Measurements from ENCODE around the gene UQCRC1. TPM values are rescaled to one million over a fixed set of nuclear protein-coding genes. Genes with fewer than 3 reads are reported as not detected.
"Not testable (repeated sequence)": the region's sequence is repeated elsewhere in the genome, so short reads cannot be mapped to it uniquely, and the experiment has no call there.

The UQCRC1 gene
- total and polyA plus RNA-seq, 2 donors: 108 to 159 TPM

- WGBS: under 1% methylated on average over 53 of the region's 53 CpGs
Measured at GRCh38 chr3:48556796-48557626, 52.4 kb downstream of the UQCRC1 start, which contains the start of gene PFKFB4. PFKFB4 (minus strand) TSS chr3:48556803; CDS start chr3:48556777, 26 bp downstream.

DNA sequence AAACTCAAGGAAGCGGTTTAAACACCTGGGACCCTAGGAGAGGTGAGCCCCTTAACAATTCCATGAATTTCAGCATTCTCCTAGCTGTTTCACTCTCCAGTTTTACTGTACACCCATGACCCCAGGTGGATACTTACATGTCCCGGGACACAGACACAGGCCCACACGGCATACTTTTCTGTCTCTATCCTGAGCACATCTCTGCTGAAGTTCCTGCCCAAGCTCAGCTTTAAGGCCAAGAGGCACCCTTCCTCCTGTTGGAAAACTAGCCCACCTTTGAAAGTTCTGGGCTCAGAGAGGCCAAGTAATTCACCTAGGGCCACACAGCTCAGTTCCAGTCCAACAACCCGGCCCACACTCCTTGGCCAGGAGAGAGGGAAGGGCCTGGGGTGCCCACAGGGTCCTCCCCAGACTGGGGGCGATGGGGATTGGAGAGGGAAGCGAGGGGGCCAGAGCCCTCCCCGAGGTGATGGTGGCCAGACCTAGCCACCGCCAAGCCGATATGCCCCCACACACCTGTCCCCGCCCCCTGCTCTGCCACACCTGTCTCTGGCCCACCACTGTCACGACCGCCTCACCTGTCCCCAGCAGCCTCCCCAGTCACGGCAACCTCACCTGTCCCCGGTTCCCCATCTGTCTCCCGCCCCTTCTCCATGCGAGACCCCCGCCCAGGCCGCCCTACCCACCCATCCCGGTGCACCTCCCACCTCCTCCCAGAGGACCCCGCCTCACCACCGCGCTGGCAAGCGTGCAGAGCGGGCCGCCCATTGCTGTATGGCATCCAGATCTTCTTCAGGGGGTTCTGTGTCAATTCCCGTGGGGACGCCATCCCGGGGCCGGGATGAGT lies 53.3 kb downstream of the UQCRC1 start:
- WGBS: 21% methylated on average over 29 of the region's 29 CpGs

More at GRCh38 chr3:48556796-48557626, 52.4 kb downstream of the UQCRC1 start, which contains the start of gene PFKFB4:
- DNase-seq (ENCODE audit: low read depth in 6 of 9, low spot score in 9 of 9): peak; percentile 97 to 99 (median 98)
- H3K27ac ChIP-seq (ENCODE audit: low read depth in 1 of 2, low read length in 1 of 2): peak within 1 kb of the TSS; percentile 58 to 82
- H3K4me1 ChIP-seq (ENCODE audit: control insufficient read depth in 2 of 2, insufficient read depth in 2 of 2, low read length in 2 of 2): peaks cover 3 to 42% of the 10 kb centered on the region in 2 donors
- no peaks in the 10 kb centered on the region for H3K9me3 ChIP-seq (ENCODE audit: control insufficient read depth in 2 of 2, insufficient read depth in 1 of 2, low read length in 1 of 2)
- H3K4me3 ChIP-seq (ENCODE audit: low read length in 2 of 2): peak within 1 kb of the TSS; percentile 55 to 58
- H3K36me3 ChIP-seq (ENCODE audit: control insufficient read depth in 2 of 2, insufficient read depth in 2 of 2, low read length in 1 of 2): no peaks in the 10 kb centered on the region
- H3K27me3 ChIP-seq (ENCODE audit: control insufficient read depth in 2 of 2, insufficient read depth in 1 of 2, low read length in 1 of 2): peaks cover 0 to 12% of the 10 kb centered on the region in 2 donors

DNA sequence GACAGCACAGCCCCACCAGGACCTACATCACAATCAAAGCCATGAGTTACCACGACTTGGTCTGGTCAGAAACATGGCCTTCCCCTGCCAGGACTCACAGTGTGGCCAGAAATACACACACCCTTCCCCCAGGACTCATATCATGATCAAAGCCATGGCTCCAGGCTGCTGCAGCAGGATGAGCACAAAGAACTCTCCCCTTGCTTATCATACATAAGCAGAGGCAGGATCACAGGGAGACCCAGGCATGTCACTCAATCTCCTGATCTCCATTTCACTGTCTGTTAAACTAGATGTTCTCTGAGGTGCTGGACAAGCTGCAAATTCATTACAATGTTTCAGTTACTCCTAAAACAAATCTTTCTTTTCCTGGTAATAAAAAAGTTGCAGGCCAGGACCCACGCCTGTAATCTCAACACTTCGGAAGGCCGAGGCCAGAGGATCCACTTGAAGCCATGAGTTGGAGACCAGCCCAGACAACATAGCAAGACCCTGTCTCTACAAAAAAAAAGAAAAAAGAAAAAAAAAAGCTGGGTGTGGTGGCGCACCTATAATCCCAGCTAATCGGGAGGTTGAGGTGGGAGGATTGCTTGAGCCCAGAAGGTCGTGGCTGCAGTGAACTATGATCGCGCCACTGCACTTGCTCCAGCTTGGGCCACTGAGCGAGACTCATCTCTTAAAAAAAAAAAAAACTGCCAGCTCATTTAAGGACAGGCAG lies 54.1 kb downstream of the UQCRC1 start:
- Histone ChIP-seq H3K4me3 (ENCODE audit: low read length in 2 of 2) (no peak overlapping the region), H3K27me3 (ENCODE audit: control insufficient read depth in 2 of 2, insufficient read depth in 1 of 2, low read length in 1 of 2) (peaks cover 0 to 3% of the 10 kb centered on the region in 2 donors), H3K36me3 (ENCODE audit: control insufficient read depth in 2 of 2, insufficient read depth in 2 of 2, low read length in 1 of 2) (no peaks in the 10 kb centered on the region), H3K9me3 (ENCODE audit: control insufficient read depth in 2 of 2, insufficient read depth in 1 of 2, low read length in 1 of 2) (no peaks in the 10 kb centered on the region), H3K27ac (ENCODE audit: low read depth in 1 of 2, low read length in 1 of 2) (no peak overlapping the region), H3K4me1 (ENCODE audit: control insufficient read depth in 2 of 2, insufficient read depth in 2 of 2, low read length in 2 of 2) (peaks cover 3 to 34% of the 10 kb centered on the region in 2 donors)
- WGBS: 96% methylated on average over 10 of the region's 10 CpGs
- DNase-seq (ENCODE audit: low read depth in 6 of 9, low spot score in 9 of 9): no peak

More for the DNA sequence above, 53.3 kb downstream of the UQCRC1 start:
- Histone ChIP-seq H3K4me3 (ENCODE audit: low read length in 2 of 2) (peak overlapping the region; percentile 55 to 58), H3K27me3 (ENCODE audit: control insufficient read depth in 2 of 2, insufficient read depth in 1 of 2, low read length in 1 of 2) (peaks cover 0 to 10% of the 10 kb centered on the region in 2 donors), H3K36me3 (ENCODE audit: control insufficient read depth in 2 of 2, insufficient read depth in 2 of 2, low read length in 1 of 2) (no peaks in the 10 kb centered on the region), H3K9me3 (ENCODE audit: control insufficient read depth in 2 of 2, insufficient read depth in 1 of 2, low read length in 1 of 2) (no peaks in the 10 kb centered on the region), H3K4me1 (ENCODE audit: control insufficient read depth in 2 of 2, insufficient read depth in 2 of 2, low read length in 2 of 2) (peaks cover 3 to 41% of the 10 kb centered on the region in 2 donors), H3K27ac (ENCODE audit: low read depth in 1 of 2, low read length in 1 of 2) (peak overlapping the region; percentile 43 to 58)
- DNase-seq (ENCODE audit: low read depth in 6 of 9, low spot score in 9 of 9): no peak

DNA sequence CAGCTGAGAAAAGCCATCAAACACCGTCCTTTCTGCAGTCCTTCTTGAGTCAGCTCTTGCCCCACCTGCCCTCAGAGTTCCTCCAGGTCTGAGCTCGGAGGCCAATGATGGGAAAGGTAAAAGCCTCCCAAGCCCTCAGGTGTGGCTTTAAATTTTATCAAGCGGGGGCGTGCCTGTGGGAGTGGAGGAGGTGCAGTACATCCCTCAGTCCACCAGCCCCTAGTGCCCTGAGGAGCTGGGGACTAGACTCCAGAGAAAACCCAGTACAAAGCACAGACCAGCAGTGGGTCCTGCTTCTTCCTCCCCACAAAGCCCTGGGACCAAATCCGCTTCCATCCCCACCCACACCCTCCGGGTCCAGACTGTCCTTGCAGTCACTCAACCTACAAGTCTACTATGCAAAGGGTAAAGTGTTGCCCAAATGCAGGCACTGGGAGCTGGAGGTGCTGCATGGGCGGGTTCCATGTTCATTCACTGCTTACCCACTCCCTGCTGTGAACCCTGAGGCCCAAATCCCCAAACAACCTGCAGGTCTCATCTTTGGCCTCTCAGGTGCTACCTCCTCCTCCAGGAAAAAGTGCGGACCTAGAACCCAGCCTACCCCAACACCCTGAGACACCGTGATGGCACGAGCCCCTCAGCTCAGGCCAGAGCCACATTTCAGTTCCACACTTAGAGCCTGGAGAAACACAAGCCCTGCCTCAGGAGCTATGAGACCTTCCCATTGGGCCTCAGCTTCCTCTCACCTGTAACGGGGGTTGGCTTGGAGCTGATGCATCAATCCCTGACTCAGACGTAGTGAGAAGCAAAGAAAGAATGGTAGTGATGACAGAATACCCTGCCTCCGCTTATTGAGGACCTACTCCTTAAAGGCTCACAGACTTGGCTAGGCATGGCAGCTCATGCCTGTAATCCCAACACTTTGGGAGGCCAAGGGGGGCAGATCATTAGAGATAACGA lies 55.3 kb downstream of the UQCRC1 start:
- 97% methylated on average over 14 of the region's 14 CpGs for WGBS
- DNase-seq (ENCODE audit: low read depth in 6 of 9, low spot score in 9 of 9): no peak
- Histone ChIP-seq H3K9me3 (ENCODE audit: control insufficient read depth in 2 of 2, insufficient read depth in 1 of 2, low read length in 1 of 2) (no peaks in the 10 kb centered on the region), H3K4me1 (ENCODE audit: control insufficient read depth in 2 of 2, insufficient read depth in 2 of 2, low read length in 2 of 2) (peaks cover 3 to 25% of the 10 kb centered on the region in 2 donors), H3K36me3 (ENCODE audit: control insufficient read depth in 2 of 2, insufficient read depth in 2 of 2, low read length in 1 of 2) (no peaks in the 10 kb centered on the region), H3K27ac (ENCODE audit: low read depth in 1 of 2, low read length in 1 of 2) (no peak overlapping the region), H3K4me3 (ENCODE audit: low read length in 2 of 2) (no peak overlapping the region), H3K27me3 (ENCODE audit: control insufficient read depth in 2 of 2, insufficient read depth in 1 of 2, low read length in 1 of 2) (no peaks in the 10 kb centered on the region)

DNA sequence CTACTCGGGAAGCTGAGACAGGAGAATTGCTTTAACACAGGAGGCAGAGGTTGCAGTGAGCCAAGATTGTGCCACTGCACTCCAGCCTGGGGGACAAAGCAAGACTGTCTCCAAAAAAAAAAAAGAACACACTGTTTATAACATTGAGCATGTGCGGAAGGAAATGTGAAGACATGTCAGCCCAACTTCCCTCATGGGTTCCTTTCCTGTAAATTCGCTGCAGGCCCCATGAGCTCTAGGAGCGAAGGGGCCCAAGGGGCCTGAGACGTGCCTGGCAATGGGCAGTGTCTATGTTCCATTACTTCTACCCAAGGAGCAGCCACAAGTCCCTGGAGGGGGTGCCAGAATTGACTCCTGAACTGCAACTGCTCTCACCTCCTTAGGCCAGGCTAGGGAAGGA lies 56.1 kb downstream of the UQCRC1 start:
- no peak for DNase-seq (ENCODE audit: low read depth in 6 of 9, low spot score in 9 of 9)
- Histone ChIP-seq H3K27ac (ENCODE audit: low read depth in 1 of 2, low read length in 1 of 2) (no peak overlapping the region), H3K27me3 (ENCODE audit: control insufficient read depth in 2 of 2, insufficient read depth in 1 of 2, low read length in 1 of 2) (no peaks in the 10 kb centered on the region), H3K4me1 (ENCODE audit: control insufficient read depth in 2 of 2, insufficient read depth in 2 of 2, low read length in 2 of 2) (peaks cover 3 to 21% of the 10 kb centered on the region in 2 donors), H3K36me3 (ENCODE audit: control insufficient read depth in 2 of 2, insufficient read depth in 2 of 2, low read length in 1 of 2) (no peaks in the 10 kb centered on the region), H3K9me3 (ENCODE audit: control insufficient read depth in 2 of 2, insufficient read depth in 1 of 2, low read length in 1 of 2) (no peaks in the 10 kb centered on the region), H3K4me3 (ENCODE audit: low read length in 2 of 2) (no peak overlapping the region)
- 92% methylated on average over 5 of the region's 5 CpGs for WGBS

DNA sequence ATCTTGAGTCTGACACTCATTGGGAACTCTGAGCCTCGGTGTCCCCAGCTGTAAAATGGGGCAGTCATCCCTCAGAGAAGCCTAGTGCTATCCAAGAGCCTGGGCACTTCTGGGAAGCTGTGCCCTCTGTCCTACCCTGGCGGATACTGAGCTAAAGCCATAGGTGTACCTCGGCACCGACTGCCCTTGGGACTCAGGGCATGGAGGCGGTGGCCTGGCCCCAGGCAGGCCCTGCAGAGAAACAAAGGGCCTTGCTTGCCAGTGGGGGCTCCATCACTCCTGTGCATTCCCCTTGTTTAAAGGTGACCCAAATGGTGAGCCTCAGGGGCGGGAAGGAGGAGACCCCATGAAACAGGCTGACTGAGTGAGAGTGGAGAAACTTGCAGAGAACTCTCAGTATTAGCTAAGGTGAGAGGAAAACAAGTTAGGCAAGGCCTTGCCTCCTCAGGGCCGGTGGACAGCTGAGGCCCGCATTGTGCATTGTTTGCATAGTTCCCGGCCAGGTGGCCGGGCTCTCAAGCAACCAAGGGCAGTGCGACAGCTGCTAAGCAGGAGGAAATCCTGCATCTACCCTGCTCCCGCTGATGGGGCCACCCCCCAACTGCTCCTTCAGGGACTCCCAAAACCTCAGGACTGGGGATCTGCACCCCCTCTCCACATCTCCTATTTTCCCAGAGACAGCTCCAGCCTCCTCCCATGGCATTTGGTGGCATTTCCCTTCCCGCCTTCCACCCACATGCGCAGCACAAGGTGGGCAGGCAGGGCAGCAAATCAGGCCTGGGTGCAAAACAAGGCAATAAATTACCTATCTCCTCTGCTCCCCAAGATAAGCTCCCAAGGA lies 57.1 kb downstream of the UQCRC1 start:
- DNase-seq (ENCODE audit: low read depth in 6 of 9, low spot score in 9 of 9): no peak
- no peaks in the 10 kb centered on the region for H3K36me3 ChIP-seq (ENCODE audit: control insufficient read depth in 2 of 2, insufficient read depth in 2 of 2, low read length in 1 of 2)
- no peaks in the 10 kb centered on the region for H3K27me3 ChIP-seq (ENCODE audit: control insufficient read depth in 2 of 2, insufficient read depth in 1 of 2, low read length in 1 of 2)
- WGBS: 90% methylated on average over 14 of the region's 14 CpGs
- no peak overlapping the region for H3K4me3 ChIP-seq (ENCODE audit: low read length in 2 of 2)
- H3K9me3 ChIP-seq (ENCODE audit: control insufficient read depth in 2 of 2, insufficient read depth in 1 of 2, low read length in 1 of 2): no peaks in the 10 kb centered on the region
- H3K4me1 ChIP-seq (ENCODE audit: control insufficient read depth in 2 of 2, insufficient read depth in 2 of 2, low read length in 2 of 2): peaks cover 3 to 12% of the 10 kb centered on the region in 2 donors
- no peak overlapping the region for H3K27ac ChIP-seq (ENCODE audit: low read depth in 1 of 2, low read length in 1 of 2)

- 94% methylated on average over 7 of the region's 7 CpGs for WGBS
- not testable (repeated sequence) for H3K27ac ChIP-seq (ENCODE audit: low read depth in 1 of 2, low read length in 1 of 2); H3K4me1 ChIP-seq (ENCODE audit: control insufficient read depth in 2 of 2, insufficient read depth in 2 of 2, low read length in 2 of 2); DNase-seq (ENCODE audit: low read depth in 6 of 9, low spot score in 9 of 9); H3K27me3 ChIP-seq (ENCODE audit: control insufficient read depth in 2 of 2, insufficient read depth in 1 of 2, low read length in 1 of 2); H3K36me3 ChIP-seq (ENCODE audit: control insufficient read depth in 2 of 2, insufficient read depth in 2 of 2, low read length in 1 of 2); H3K9me3 ChIP-seq (ENCODE audit: control insufficient read depth in 2 of 2, insufficient read depth in 1 of 2, low read length in 1 of 2); H3K4me3 ChIP-seq (ENCODE audit: low read length in 2 of 2)
Measured at GRCh38 chr3:48551651-48552050, 57.8 kb downstream of the UQCRC1 start.

Data from thymus (tissue), 11 donors.